Erythroblast (primary cell): Measurements from ENCODE around the gene B3GLCT.

ENCODE experiments used
- DNase-seq, 2 experiments: peaks; one replicate each; lab custom pipeline; 2025; lab: John Stamatoyannopoulos, UW
- GATA1 ChIP-seq: IDR thresholded peaks from 2 replicates; pipeline ENCODE4 v1.6.1; 2011; ENCODE audit warnings: low read depth, mild to moderate bottlenecking, control low read depth, low read length, moderate library complexity
- POLR2A ChIP-seq: IDR thresholded peaks from 2 replicates; pipeline ENCODE4 v1.6.1; 2011; ENCODE audit warnings: mild to moderate bottlenecking, low read length

B3GLCT gene

DNA sequence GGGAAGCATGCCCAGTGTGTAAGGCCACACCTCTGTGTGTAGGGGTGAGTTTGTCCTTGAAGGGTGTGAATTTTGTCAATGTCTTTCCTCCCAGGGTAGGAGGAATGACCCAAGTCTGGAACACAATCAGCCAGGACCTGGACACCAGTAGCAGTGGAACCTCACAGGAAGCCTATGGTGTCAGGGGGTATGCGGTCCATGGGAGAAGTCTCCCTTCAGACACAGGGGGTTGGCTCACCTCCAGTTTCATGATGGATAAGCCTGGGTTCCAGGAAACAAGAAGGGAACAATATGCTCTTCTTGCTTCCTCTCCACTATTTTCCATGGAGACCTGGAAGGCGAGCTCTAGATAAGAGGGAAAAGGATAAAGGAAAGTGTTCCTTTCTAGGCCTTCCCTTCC lies 23.9 kb downstream of the B3GLCT start:
- DNase-seq: no peak

DNA sequence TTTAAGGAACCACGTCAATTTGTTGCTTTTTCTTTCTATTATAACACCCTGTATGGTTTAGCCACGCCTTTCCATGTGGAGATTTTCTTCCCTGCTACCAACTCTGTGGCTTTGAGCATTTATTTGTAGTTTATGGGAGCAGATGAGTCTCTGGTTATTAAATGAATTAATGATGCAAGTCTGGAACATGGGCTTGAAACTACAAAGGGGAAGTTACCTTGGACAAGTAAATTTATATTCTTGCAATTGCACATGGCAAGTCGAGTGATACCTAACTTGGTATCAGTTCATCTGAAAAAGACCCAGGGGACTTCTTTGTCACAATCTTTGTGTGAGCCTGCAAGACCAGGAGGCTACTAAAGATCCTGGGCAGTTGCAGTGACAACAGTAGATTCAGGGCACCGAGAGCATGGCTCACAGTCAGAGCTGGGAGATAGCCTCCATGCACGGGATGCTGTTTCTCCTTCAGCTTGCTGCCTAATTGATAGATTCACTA lies 24.4 kb downstream of the B3GLCT start:
- TF ChIP-seq POLR2A (no peak), GATA1 (no peak)
- DNase-seq: no peak

More for the DNA sequence above, 23.9 kb downstream of the B3GLCT start:
- TF ChIP-seq GATA1 (no peak), POLR2A (no peak)

DNA sequence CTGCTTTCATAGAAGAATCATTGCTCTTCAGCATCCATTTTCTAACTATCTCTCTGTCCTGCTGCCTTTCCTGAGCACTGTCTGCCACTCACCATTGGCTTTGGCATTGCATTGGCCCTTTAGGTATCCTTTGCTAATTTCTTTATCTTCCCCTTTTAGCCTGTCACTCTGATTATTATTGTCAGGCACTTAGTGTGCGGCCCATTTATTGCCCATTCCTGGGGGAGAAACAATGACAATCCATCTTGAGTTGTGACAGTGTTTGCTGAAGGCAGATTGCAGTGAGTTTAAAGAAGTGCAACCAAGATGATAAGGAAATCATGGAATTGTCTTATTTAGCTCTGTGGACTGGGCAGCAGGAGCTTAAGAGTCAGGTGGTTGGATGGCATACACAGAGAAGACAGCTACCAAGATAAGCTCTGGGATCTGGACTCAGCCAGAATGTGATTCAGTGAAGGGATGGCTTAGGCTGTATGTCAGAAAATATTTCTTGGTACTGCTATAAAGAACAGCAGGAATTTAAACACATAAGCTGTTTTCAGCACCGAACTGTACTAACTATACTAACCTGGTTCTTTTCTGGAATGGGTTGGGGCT lies 25.3 kb downstream of the B3GLCT start:
- DNase-seq: no peak
- TF ChIP-seq POLR2A (no peak), GATA1 (no peak)

DNA sequence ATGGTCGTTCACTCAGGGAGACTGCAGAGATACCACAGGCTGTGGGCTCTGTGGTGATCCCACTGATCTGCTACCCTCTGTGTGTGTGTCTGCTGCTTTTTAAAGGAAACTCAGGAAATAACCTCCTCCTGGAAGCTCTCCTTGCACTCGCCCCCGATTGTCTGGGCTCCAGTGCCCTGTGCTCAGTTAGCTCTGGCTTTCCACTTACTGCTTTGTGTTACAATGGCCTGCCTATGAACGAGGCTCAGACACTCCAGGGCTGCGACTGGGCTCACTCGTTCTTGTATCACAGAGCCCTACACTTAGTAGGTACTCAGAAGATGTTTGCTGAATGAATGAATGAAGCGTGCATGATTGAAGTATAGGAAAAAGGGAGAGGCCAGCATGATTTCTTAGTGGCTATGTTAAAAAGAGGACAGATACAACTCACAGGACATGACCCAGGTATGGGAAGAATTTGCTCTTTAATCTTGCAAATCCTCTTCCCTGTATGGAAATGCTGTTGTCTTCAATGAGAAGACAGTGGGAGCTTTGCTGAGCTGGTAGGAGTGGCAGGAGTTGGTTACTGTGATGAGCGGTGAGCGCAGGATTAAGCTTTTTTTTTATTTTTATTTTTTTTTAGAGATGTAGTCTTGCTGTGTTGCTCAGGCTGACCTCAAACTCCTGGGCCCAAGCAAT lies 26.4 kb downstream of the B3GLCT start:
- DNase-seq: no peak

DNA sequence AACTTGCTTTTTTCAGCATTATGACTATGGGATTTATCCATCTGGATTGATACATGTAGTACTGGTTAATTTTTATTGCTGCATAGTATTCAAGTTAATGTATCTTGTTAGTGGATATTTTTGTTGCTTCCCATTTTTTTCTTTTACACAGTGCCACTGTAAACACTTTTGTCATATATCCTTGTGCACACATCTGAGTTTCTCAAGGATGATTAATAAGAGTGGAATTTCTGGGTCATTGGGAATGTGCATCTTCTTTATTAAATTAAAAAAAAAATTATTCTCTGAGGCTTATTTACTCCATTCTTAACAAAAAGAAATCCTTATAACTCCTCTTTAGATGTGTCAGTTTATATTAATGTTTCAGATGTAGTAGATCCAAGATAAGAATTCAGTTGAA lies 27.3 kb downstream of the B3GLCT start:
- DNase-seq: no peak

More for the DNA sequence above, 26.4 kb downstream of the B3GLCT start:
- TF ChIP-seq GATA1 (no peak), POLR2A (no peak)

DNA sequence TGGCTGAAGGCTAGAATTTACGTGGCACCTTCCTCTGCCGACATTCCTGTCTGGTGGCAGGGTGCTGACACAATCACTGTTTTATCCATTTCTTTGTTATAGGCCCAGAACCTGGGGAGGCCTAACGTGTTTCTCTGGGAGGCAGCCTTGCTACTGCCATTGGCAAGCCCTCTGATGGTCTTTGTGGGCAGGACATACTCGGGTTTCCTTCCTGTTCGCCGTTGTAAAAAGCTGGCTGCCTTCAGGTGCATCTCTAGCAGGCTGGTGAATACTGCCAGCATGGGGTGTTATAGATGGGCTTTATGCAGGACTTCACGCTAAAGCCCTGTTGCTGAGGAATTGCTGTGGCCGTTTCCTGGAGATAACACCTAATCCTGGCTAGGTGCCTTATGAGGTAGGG lies 28.1 kb downstream of the B3GLCT start:
- TF ChIP-seq GATA1 (no peak), POLR2A (no peak)
- no peak for DNase-seq

More for the DNA sequence above, 27.3 kb downstream of the B3GLCT start:
- no peak for TF ChIP-seq POLR2A
- TF ChIP-seq GATA1: no peak

DNA sequence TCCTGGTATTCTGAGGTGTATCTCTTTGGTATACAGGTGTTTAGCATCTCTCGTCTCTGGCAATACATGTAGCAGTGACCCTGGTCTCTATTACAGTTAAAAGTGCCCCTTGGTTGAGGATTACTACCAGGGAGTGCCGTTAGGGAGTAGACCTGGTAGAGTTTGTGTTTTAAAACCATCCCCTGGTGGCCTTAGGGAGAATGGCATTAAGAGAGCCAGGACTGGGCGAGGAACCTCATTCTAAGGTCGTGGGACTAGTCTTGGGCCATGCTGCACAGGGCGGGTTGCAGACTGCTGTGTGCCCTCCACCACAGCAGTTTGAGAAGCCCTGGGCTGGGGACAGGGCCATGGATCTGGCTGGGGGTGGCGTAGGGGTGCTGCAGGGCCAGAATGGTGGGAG lies 35.0 kb downstream of the B3GLCT start:
- TF ChIP-seq GATA1 (no peak), POLR2A (no peak)
- peak; percentile 10 to 29 for DNase-seq

DNA sequence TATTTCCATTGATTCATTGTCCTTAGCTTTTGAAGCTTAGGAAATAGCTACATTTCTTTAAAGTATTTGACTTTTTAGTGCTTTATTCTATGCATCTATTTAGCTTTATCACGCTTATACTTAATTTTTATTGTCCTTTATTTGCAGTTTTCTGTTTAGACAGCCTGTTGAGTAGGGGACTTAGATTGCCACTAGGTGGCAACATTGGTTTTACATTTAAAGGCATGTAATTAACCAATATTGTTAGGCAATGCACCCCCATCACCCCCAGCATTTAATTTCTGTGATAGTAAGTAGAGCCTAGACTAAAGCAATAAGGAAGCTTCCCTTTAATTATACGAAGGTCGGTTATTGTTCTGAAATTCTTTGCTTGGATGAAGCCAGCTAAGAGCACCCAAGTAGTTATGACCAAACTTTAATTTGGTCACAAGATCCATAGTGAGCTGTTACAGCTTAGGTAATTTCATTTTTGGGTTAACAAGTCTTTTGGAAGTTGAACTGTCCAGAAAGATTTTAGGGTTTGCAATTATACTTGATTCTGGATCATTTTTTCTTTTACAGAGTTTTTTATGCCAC lies 36.5 kb downstream of the B3GLCT start:
- TF ChIP-seq GATA1: no peak
- no peak for TF ChIP-seq POLR2A
- DNase-seq: peak; percentile 41 to 49

DNA sequence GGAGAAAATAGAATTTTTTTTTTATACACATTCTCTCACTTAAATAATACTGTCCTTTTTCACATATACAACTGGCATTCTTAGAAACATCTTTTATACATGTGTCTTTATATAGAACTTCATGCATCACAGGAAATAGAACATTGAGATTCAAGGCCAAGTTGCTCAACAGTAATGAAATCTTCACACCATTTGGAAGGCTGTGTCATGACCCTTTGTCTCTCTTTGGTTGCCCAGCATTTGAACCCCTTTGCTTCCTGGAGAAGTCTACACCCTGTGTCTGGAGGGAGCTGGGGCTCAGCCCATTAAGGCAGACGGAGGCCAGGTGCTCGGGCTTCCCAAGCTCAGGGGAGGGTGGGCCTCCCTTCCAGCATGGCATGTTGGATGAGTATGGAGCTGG lies 41.1 kb downstream of the B3GLCT start:
- no peak for DNase-seq
- no peak for TF ChIP-seq POLR2A
- TF ChIP-seq GATA1: no peak

DNA sequence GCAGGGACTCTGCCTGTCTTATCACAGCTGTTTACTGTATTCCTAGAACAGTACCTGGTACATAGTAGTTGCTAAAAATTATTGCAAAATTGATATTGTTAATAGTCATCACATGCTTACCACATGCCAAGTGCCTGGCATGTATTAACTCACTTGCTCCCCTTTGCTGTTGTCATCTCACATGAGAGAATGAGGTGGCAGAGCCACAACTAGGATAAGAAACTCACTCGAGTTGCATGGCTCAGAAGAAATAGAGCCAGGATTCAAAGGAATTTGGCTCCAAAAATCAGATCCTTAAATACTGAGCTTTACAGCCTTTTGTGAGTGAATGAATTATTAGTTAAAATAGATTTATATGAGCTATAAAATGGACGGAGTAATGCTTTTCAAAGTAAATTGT lies 42.6 kb downstream of the B3GLCT start:
- no peak for DNase-seq
- TF ChIP-seq GATA1: no peak

DNA sequence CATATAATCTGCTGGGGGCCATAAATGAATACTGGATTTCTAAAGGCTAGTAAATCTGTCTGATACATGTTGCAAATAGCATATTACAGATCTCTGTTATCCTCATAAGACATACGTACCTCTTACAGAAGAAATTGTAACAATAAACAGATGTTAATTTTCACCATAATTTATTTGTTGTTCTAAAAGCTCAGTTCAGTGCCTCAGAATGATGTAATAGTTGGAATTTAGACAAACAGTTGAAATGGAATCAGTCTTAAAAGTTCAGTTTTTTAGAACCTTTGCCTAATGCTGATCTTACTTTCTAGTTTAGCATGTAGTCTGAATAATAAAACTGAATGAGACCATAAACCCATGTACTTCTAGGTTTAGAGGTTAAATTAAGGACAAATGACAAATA lies 43.1 kb downstream of the B3GLCT start:
- DNase-seq: no peak
- TF ChIP-seq GATA1: no peak
- TF ChIP-seq POLR2A: no peak

DNA sequence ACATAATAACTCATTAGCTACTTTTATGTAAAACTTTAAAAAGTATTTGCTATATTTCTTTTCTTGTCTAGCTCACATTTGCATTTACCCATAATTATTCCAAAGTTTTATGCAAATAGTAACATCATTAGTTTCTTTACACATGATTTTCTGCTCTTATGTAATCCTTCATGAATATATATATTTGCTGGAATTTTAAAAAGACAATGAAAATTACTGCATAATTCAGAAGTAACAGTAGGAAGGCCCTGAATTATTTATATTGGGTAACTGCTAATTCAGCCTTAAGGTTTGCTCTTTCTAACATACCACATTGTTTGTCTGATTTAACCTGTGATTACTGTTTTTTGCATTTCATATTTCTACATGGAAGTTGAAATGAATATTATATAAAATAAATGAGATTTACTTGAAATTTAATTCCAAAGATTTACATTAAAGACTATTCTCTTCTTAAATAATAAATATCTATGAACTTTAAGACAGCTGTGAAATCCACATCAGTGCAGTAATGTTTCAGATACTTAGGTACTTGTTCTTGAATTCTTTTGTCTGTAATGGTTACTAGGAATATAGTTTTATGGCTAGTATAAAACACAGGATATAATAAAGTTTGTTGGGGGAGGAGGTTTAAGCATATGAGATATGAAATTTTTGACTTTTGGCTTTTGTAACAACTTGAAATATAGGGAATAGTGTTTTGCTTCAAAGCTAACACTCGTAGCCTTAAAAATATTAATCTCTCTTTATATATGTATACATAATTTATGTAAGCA lies 46.0 kb downstream of the B3GLCT start:
- TF ChIP-seq POLR2A (no peak), GATA1 (no peak)

DNA sequence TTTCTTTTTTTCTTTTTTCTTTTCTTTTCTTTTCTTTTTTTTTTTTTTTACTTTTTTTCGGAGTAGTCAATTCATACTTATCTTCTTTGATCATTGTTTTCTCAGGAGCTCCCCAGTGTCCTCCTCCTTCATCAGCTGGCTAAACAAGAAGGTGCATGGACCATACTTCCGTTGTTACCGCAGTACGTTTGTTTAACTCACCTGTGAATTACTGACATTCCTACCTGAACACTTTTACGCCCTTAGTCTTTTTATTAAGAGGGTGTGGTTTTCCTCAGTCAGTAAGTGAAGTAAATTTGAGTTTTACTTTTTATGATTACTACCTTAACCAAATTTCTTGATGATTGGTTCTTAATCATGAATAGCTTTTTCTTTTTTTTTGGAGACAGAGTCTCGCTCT lies 47.1 kb downstream of the B3GLCT start:
- no peak for DNase-seq
- TF ChIP-seq GATA1: no peak

More for the DNA sequence above, 46.0 kb downstream of the B3GLCT start:
- no peak for DNase-seq

DNA sequence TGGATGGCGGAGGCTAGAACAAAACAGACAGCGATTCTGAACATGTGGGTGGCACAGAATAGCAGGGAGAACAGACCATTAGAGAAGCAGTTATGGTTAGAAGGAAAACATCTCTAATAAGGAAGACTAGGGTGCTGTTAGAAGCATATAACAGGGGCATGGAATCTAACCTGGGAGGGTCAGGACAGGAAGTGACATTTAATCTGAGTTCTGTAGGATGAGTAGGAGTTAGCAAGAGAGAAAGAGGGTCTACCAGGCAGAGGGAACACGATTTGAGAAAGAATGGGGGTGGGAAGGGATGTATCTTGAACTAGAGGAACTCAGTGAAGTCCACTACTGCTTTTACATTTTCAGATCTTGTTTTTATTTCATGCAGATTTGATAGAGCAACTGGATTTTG lies 48.6 kb downstream of the B3GLCT start:
- TF ChIP-seq GATA1 (no peak), POLR2A (no peak)
- no peak for DNase-seq

DNA sequence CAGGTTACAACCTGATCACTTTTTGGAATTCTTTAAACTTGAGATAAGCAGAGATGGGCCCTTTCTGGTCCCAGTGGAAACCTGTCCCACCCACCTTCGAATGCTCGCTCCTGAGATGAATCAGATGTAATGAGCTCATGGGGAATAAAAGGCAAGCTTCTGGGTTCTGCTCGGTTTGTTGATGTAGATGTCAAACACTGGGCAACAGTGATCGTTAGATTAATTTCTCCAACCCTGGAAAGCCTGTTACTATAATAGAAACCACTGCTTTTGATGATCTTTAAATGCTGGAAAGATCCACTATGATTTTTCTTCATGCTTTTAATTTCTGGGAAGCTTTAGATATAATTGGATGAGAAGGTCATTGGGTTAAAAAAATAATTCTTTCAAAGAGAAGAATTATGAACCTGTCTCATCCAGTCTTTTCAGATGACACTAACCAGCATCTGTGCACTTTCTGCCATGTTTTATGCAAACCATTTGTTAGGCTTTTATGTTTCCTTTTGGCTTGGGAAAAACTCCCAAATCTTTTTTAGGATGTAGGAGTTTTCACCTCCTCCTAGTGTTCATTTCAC lies 49.3 kb downstream of the B3GLCT start:
- TF ChIP-seq GATA1 (no peak), POLR2A (no peak)
- no peak for DNase-seq
